A673 (cell line): ENCODE measurements around the gene SLCO6A1. TPM values are rescaled to one million over a fixed set of nuclear protein-coding genes. Genes with fewer than 3 reads are reported as not detected.

Experiments used
- BruUV-seq: library from RNA; stranded (reverse); fragments of 400-500 nt; replicated peaks from 2 replicates; lab custom pipeline; 2021; lab: Mats Ljungman, UMichigan
- CTCF ChIA-PET: fragments of 300-600 bp; sonication (Branson Sonifier 250); formaldehyde crosslinking; loops from one replicate; lab custom pipeline; 2022; ENCODE audit warnings: antibody characterized with exemption; lab: Charles Lee
- POLR2A ChIA-PET: fragments of 300-600 bp; sonication (Branson Sonifier 250); formaldehyde crosslinking; loops from one replicate; lab custom pipeline; 2022; ENCODE audit warnings: antibody characterized with exemption; ENCODE audit not compliant: low non-redundant PET; lab: Charles Lee
- DNase-seq: peaks from one replicate; pipeline ENCODE4 v3.0.0-alpha.2; 2015; ENCODE audit warnings: low spot score
- H3K27ac ChIP-seq: fragments of 200-600 bp; sonication (generic); 2 replicates; pipeline ENCODE4 v1.5.1; 2016; ENCODE audit warnings: mixed run types, low read depth, mild to moderate bottlenecking, mixed read lengths, antibody characterized with exemption, low read length; ENCODE audit not compliant: poor library complexity, severe bottlenecking
- H3K27me3 ChIP-seq: fragments of 200-600 bp; sonication (generic); replicated peaks from 2 replicates; pipeline ENCODE4 v1.6.1; 2017; ENCODE audit warnings: mixed run types, low read depth, mild to moderate bottlenecking, mixed read lengths, antibody characterized with exemption, low read length; ENCODE audit not compliant: insufficient read depth, poor library complexity
- H3K36me3 ChIP-seq: fragments of 200-600 bp; sonication (generic); 2 replicates; pipeline ENCODE4 v1.6.1; 2016; ENCODE audit warnings: mixed run types, mild to moderate bottlenecking, mixed read lengths, antibody characterized with exemption, low read length; ENCODE audit not compliant: insufficient read depth, poor library complexity, severe bottlenecking
- H3K4me1 ChIP-seq: fragments of 200-600 bp; sonication (generic); 2 replicates; pipeline ENCODE4 v1.6.1; 2017; ENCODE audit warnings: mixed run types, mild to moderate bottlenecking, mixed read lengths, antibody characterized with exemption, low read length; ENCODE audit not compliant: insufficient read depth, poor library complexity, severe bottlenecking
- H3K4me3 ChIP-seq: fragments of 200-600 bp; sonication (generic); 2 replicates; pipeline ENCODE4 v1.5.1; 2016; ENCODE audit warnings: low read depth, mixed run types, mild to moderate bottlenecking, mixed read lengths, low read length; ENCODE audit not compliant: poor library complexity, severe bottlenecking
- H3K9me3 ChIP-seq: fragments of 200-600 bp; sonication (generic); 2 replicates; pipeline ENCODE4 v1.6.1; 2016; ENCODE audit warnings: mixed run types, low read depth, mild to moderate bottlenecking, mixed read lengths, antibody characterized with exemption, low read length; ENCODE audit not compliant: poor library complexity, severe bottlenecking
- EZH2 ChIP-seq: fragments of 200-600 bp; sonication (generic); IDR thresholded peaks from 2 replicates; pipeline ENCODE4 v1.6.1; 2017; ENCODE audit warnings: borderline replicate concordance, low read depth, mild to moderate bottlenecking, mixed read lengths, antibody characterized with exemption, low read length; ENCODE audit not compliant: poor library complexity, severe bottlenecking
- intact Hi-C: fragments of 100-400 bp; cut with micrococcal nuclease; formaldehyde crosslinking; loops from one replicate; pipeline ENCODE4 v1.10.0; 2022; ENCODE audit not compliant: unreplicated experiment
- total RNA-seq: library from RNA; stranded (reverse); gene quantifications from 2 replicates; pipeline ENCODE4 v1.2.3, GENCODE V29; 2021
- TF ChIP-seq, protein P1 (sequence below): fragments of 300-800, 200-600 bp; sonication (generic); conservative IDR thresholded peaks from 2 replicates; pipeline ENCODE4 v1.5.1; 2017; ENCODE audit warnings: low read depth, mild to moderate bottlenecking, antibody characterized with exemption, low read length, moderate library complexity, mixed read lengths

The SLCO6A1 gene
- total RNA-seq, 1 experiment from 2014 or later, result not detected

DNA sequence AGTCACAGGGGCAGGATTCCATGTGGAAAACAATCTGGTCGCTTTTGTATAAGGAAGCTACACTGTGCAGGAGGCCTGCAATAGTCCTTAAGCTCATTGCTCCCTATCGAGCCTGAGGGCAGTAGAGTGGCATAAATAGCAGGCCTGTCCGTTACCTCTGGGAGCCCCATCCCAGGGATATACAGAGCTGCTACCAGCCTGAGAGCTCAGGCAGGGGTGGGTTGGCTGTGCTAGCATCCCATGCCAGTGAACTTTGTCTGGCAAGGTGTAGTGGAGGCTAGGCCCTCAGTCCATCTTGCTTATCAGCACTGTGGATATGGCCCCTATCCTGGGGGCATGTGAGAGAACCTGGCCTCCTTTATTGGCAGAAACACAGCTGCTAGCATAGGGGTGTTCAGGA is 47.7 kb downstream of the SLCO6A1 start:
- no peak overlapping the region for H3K27ac ChIP-seq
- ChIA-PET CTCF (no interaction called here), POLR2A (no interaction called here)
- no peaks in the 10 kb centered on the region for H3K9me3 ChIP-seq
- H3K4me3 ChIP-seq, result no peak overlapping the region
- no peak for DNase-seq
- no peaks in the 10 kb centered on the region for H3K4me1 ChIP-seq
- H3K36me3 ChIP-seq, result no peaks in the 10 kb centered on the region
- intact Hi-C loops, result no loop called here
- TF ChIP-seq, protein P1, sequence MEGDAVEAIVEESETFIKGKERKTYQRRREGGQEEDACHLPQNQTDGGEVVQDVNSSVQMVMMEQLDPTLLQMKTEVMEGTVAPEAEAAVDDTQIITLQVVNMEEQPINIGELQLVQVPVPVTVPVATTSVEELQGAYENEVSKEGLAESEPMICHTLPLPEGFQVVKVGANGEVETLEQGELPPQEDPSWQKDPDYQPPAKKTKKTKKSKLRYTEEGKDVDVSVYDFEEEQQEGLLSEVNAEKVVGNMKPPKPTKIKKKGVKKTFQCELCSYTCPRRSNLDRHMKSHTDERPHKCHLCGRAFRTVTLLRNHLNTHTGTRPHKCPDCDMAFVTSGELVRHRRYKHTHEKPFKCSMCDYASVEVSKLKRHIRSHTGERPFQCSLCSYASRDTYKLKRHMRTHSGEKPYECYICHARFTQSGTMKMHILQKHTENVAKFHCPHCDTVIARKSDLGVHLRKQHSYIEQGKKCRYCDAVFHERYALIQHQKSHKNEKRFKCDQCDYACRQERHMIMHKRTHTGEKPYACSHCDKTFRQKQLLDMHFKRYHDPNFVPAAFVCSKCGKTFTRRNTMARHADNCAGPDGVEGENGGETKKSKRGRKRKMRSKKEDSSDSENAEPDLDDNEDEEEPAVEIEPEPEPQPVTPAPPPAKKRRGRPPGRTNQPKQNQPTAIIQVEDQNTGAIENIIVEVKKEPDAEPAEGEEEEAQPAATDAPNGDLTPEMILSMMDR, result no peak
- no peak for TF ChIP-seq EZH2
- BruUV-seq, result no TSS peak
- H3K27me3 ChIP-seq, result no peaks in the 10 kb centered on the region

DNA sequence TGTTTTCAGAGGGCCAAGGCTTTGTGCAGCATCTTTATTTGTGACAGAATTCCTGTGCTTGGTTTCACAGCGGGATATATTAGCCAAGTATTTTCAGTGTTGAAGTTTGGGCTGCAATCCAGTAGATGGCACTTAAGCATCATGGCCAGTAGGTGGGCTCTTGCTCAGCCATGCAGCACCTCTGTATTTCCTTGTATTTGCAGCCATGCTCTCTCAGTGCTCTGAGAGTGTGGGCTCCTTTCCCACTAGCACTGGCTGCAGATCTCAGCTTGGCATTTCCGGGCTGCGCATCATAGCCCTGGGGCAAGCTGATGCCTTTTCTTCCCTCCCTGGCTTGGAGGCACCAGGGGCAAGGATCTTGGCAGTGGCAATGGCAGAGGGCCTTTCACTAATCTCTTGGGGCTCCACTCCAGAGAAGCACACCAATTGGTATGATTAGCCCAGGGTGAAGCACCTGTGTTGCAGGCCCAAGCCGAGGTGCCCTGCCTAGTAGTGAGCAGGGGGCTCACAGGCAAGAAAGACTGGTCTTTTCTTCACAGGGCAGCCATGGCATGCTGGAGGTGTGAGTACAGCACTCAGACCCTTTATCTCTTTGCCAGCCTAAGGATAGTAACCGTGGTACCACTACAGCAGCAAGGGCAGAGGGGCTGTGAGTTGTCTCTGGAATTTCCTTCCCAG is 48.3 kb downstream of the SLCO6A1 start:
- BruUV-seq, result no TSS peak
- no peak for TF ChIP-seq EZH2
- TF ChIP-seq, protein P1, result peak; percentile 41; the same call in 1 of the 2 replicates
- Histone ChIP-seq H3K36me3 (no peaks in the 10 kb centered on the region), H3K4me1 (no peaks in the 10 kb centered on the region), H3K4me3 (no peak overlapping the region), H3K27me3 (no peaks in the 10 kb centered on the region), H3K9me3 (no peaks in the 10 kb centered on the region), H3K27ac (no peak overlapping the region)
- DNase-seq, result peak; percentile 36
- POLR2A ChIA-PET, result no interaction called here
- CTCF ChIA-PET, result no interaction called here
- intact Hi-C loops, result no loop called here

DNA sequence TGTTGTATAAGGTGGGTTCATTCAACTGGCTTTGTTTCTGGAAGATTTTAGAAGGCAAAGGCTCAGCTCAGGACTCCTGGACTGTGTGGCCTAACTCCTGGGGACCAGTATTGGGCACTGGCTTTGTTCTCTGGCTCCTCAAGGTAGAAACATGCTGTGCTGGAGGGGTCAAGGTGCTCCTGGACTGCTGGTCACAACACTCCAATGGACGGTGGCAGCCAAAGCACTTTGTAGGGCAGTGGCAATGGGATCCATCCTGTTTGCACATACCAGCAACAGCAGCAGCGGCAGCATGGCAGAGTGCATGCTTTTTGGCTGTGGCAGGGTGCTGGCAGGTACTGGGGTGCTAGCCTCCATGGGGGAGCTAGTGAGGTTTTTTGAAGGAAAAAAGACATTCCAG is 65.3 kb downstream of the SLCO6A1 start:
- no peaks in the 10 kb centered on the region for H3K36me3 ChIP-seq
- CTCF ChIA-PET, result no interaction called here
- H3K9me3 ChIP-seq, result no peaks in the 10 kb centered on the region
- H3K27me3 ChIP-seq, result peaks cover 7% of the 10 kb centered on the region
- intact Hi-C loops, result no loop called here
- no peak for DNase-seq
- H3K27ac ChIP-seq, result no peak overlapping the region
- no TSS peak for BruUV-seq
- TF ChIP-seq EZH2, result no peak
- TF ChIP-seq, protein P1, result no peak
- no peaks in the 10 kb centered on the region for H3K4me1 ChIP-seq
- H3K4me3 ChIP-seq, result no peak overlapping the region
- POLR2A ChIA-PET, result no interaction called here
